GM12878 (cell line): ENCODE data around the gene PHF21B.

Experiments used
- ATF3 ChIP-seq: IDR thresholded peaks from 2 replicates; pipeline ENCODE4 v1.6.1; 2011; ENCODE audit warnings: low read depth, mild to moderate bottlenecking, low read length, moderate library complexity, borderline replicate concordance; ENCODE audit errors: extremely low read depth
- CTCF ChIP-seq, 3 experiments: IDR thresholded peaks in 2 of 3; conservative IDR thresholded peaks in 1 of 3; 2 replicates each; pipeline ENCODE4 v1.5.1; 2011; ENCODE audit warnings: low read depth in 3 of 3, low read length in 3 of 3, mild to moderate bottlenecking in 3 of 3, control low read depth in 2 of 3, moderate library complexity in 2 of 3, inconsistent platforms in 1 of 3, mixed read lengths in 1 of 3; ENCODE audit not compliant: control insufficient read depth in 2 of 3, insufficient read depth in 1 of 3; ENCODE audit errors: extremely low read depth in 1 of 3
- E2F4 ChIP-seq: IDR thresholded peaks from 2 replicates; pipeline ENCODE4 v1.6.1; 2012; ENCODE audit warnings: low read depth, low read length, improper control_type of control experiment
- EP300 ChIP-seq, 2 experiments: fragments of 150-350 bp in 1 of 2; IDR thresholded peaks; 2 replicates each; pipeline ENCODE4 v1.6.1; 2011 to 2012; ENCODE audit warnings: low read depth in 2 of 2, low read length in 2 of 2, borderline replicate concordance in 1 of 2, improper control_type of control experiment in 1 of 2, inconsistent platforms in 1 of 2; ENCODE audit not compliant: control insufficient read depth in 1 of 2
- POLR2A ChIP-seq: IDR thresholded peaks from 2 replicates; pipeline ENCODE4 v1.6.1; 2011; ENCODE audit warnings: low read depth, mild to moderate bottlenecking, low read length
- POLR2AphosphoS5 ChIP-seq: IDR thresholded peaks from 2 replicates; pipeline ENCODE4 v1.6.1; 2011; ENCODE audit warnings: mild to moderate bottlenecking, low read length, inconsistent platforms

- no peak for TF ChIP-seq CTCF (IDR thresholded peaks at IDR 0.05 in 2 of 3, conservative IDR thresholded peaks at IDR 0.05 in 1 of 3; ENCODE audit: control insufficient read depth in 2 of 3, extremely low read depth in 1 of 3, insufficient read depth in 1 of 3, low read depth in 3 of 3, low read length in 3 of 3)
- no peak for TF ChIP-seq EP300 (IDR thresholded peaks at IDR 0.05; ENCODE audit: borderline replicate concordance in 1 of 2, control insufficient read depth in 1 of 2, low read depth in 2 of 2, low read length in 2 of 2)
- no peak for TF ChIP-seq E2F4
- no peak for TF ChIP-seq POLR2A
- no peak for TF ChIP-seq POLR2AphosphoS5
- TF ChIP-seq ATF3: no peak
These were observed 90.8 kb downstream of the PHF21B start for GRCh38 chr22:44918925-44919392.
